Stomach smooth muscle (tissue), 2 donors: ENCODE data around the gene PDE1C.
"Not testable (repeated sequence)": the region's sequence is repeated elsewhere in the genome, so short reads cannot be mapped to it uniquely, and the experiment has no call there.

Experiments
- H3K27ac ChIP-seq: one replicate; pipeline ENCODE4 v1.7.0; 2013; ENCODE audit warnings: mild to moderate bottlenecking, low read length, inconsistent platforms
- H3K27me3 ChIP-seq, 2 donors: one replicate each; pipeline ENCODE4 v1.7.0; 2013; ENCODE audit warnings: low read length in 2 of 2; ENCODE audit not compliant: insufficient read depth in 2 of 2, control insufficient read depth in 1 of 2
- H3K36me3 ChIP-seq, 2 donors: one replicate each; pipeline ENCODE4 v1.7.0; 2013; ENCODE audit warnings: low read length in 2 of 2; ENCODE audit not compliant: control insufficient read depth in 2 of 2, insufficient read depth in 2 of 2
- H3K4me1 ChIP-seq: one replicate; pipeline ENCODE4 v1.7.0; 2013; ENCODE audit warnings: low read length; ENCODE audit not compliant: control insufficient read depth, insufficient read depth
- H3K4me3 ChIP-seq, 2 donors: one replicate each; pipeline ENCODE4 v1.7.0; 2013; ENCODE audit warnings: low read length in 2 of 2
- H3K9ac ChIP-seq, 2 donors: one replicate each; pipeline ENCODE4 v1.7.0; 2013; ENCODE audit warnings: low read length in 2 of 2, mild to moderate bottlenecking in 1 of 2
- H3K9me3 ChIP-seq, 2 donors: one replicate each; pipeline ENCODE4 v1.7.0; 2013; ENCODE audit warnings: low read length in 2 of 2; ENCODE audit not compliant: control insufficient read depth in 2 of 2
- donor health status: healthy.
- donor health status: Pancreatic carcinoma.

Gene PDE1C

DNA sequence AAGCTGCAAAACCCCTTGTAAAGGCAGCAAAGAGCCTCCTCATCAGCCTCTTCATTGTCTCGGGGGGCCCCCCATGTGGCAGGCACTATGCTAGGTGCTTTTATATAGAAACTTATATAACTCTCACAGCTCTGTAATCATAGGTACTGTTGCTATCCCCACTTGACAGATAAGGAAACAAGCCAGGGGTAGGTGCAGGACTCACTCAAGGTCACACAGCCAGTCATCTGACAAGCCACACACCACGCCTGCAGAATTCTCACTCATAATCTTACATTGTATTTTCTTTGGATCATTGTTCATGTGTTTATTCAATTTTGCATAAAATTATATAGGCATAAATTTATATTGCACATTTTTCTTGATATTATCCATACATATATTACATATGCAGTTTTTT, 217.7 kb downstream of the PDE1C start:
- Histone ChIP-seq H3K9ac (no peak overlapping the region), H3K36me3 (peaks cover 3 to 4% of the 10 kb centered on the region in 2 donors), H3K4me1 (no peaks in the 10 kb centered on the region), H3K4me3 (no peak overlapping the region), H3K9me3 (no peaks in the 10 kb centered on the region), H3K27me3 (no peaks in the 10 kb centered on the region), H3K27ac (no peak overlapping the region)

DNA sequence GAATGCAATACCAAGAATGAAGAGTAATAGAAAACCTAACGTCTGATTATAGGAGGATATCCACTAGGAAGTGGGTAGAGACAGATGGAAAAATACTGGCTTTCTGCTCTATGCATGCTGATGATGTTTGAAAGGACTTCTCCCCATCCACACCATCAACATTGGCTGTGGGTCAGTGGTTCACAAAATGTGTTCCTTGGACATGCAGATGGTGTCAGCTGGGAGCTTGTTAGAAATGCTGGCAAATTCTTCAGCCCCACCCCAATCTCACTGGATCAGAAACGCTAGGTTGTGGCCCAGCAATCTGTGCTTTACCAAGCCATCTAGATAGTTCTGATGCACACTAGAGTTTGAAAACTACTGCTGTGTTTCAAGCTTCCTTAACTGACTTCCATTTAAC, 219.1 kb downstream of the PDE1C start:
- Histone ChIP-seq H3K9me3 (no peaks in the 10 kb centered on the region), H3K36me3 (peaks cover 3 to 4% of the 10 kb centered on the region in 2 donors), H3K27me3 (no peaks in the 10 kb centered on the region), H3K9ac (no peak overlapping the region), H3K27ac (no peak overlapping the region), H3K4me3 (no peak overlapping the region), H3K4me1 (no peaks in the 10 kb centered on the region)

DNA sequence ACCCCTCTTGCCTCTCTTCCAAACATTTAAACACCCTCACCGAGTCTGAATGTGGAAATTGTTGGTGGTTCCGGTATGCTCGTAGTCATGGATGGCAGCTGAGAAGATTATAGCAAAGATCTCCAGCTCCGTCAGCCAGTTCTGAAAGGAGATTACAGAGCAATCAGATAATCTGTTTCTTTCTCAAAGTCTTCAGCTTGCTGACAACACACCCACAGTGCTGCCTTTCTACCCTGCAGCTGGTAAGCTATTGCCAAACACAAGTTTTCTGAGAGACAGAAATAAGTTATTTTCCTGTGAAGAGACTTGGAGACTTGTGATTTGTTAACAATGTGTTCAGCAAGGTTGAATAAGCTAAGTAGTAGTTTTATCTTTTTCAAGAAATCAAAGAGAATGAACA, 219.6 kb downstream of the PDE1C start:
- Histone ChIP-seq H3K4me3 (no peak overlapping the region), H3K9me3 (no peaks in the 10 kb centered on the region), H3K27me3 (no peaks in the 10 kb centered on the region), H3K4me1 (no peaks in the 10 kb centered on the region), H3K27ac (no peak overlapping the region), H3K9ac (no peak overlapping the region), H3K36me3 (peaks cover 3 to 4% of the 10 kb centered on the region in 2 donors)

DNA sequence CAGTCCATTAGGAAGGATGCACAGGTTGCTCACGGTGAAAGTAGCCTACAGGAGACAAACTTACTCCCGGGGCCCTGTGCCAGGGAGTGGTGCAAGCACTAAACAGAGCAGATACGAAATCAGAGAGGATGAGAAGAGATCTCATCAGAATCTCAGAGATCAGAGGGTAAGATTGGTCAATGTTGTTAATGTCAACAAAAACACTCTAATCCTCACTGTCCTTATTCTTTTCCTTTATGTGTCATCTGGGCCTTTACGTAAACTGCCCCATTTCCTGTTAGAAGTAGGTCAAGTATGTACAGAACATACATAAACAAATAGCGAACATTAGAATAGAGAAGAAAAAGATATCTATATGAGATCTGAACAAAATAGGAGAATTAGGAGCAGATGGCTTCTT, 220.1 kb downstream of the PDE1C start:
- Histone ChIP-seq H3K27me3 (no peaks in the 10 kb centered on the region), H3K9me3 (no peaks in the 10 kb centered on the region), H3K4me1 (no peaks in the 10 kb centered on the region), H3K36me3 (peaks cover 3 to 4% of the 10 kb centered on the region in 2 donors), H3K9ac (no peak overlapping the region), H3K27ac (no peak overlapping the region), H3K4me3 (no peak overlapping the region)

DNA sequence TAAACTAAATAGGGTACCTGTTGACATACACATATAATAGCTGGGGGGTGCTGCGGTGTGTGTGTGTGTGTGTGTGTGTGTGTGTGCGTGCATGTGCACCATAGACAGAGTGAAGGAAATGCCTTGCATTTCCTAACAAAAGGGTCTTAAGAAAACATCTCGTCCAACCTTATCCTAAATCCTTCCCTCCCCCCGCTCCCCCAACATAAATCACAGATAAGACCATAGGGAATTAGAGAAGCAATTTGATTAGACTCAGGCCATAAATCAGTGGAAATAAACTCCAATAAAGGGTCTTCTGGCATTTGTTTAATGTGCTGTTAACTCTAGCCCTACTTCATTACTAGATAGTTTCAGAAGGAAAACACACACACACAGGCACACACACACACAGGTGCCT, 234.7 kb downstream of the PDE1C start:
- no peaks in the 10 kb centered on the region for H3K27me3 ChIP-seq
- H3K9ac ChIP-seq = no peak overlapping the region
- no peaks in the 10 kb centered on the region for H3K36me3 ChIP-seq
- no peak overlapping the region for H3K27ac ChIP-seq
- H3K4me1 ChIP-seq = no peaks in the 10 kb centered on the region
- H3K9me3 ChIP-seq = no peaks in the 10 kb centered on the region
- no peak overlapping the region for H3K4me3 ChIP-seq

DNA sequence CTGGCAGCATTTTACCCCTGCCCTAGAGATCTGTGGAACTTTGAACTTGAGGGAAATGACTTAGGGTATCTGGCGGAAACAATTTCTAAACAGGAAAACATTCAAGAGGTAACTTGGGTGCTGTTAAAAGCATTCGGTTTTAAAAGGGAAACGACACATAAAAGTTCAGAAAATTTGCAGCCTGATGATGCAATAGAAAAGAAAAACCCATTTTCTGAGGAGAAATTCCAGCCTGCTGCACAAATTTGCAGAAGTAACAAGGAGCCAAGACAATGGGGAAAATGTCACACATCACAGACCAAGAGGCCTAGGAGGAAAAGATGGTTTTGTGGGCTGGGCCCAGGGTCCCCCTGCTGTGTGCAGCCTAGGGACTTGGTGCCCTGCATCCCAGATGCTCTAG, 236.6 kb downstream of the PDE1C start:
- not testable (repeated sequence) for H3K9me3 ChIP-seq, H3K4me1 ChIP-seq, H3K27me3 ChIP-seq, H3K36me3 ChIP-seq, H3K9ac ChIP-seq, H3K4me3 ChIP-seq, H3K27ac ChIP-seq

DNA sequence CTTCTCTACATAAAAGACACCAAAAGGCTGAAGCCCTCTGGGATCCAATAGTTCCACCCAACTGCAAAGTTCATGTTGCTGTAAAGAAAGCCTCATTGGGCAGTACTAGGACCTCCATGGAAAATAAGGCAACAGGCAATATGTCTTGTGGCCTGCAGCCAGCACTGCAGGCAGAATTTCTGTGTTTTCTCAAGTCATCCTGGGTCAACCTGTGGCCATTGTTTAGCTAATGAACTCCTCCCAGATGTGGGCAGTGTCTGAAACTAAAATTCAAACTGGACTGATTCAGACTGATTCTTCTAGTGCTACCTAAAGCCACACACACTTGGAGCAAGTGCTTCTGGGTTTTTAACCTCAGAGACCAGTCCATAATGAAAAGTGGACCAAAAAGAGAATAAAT, 241.7 kb downstream of the PDE1C start:
- Histone ChIP-seq H3K27me3 (no peaks in the 10 kb centered on the region), H3K36me3 (peaks cover 3 to 4% of the 10 kb centered on the region in 2 donors), H3K9me3 (no peaks in the 10 kb centered on the region)

DNA sequence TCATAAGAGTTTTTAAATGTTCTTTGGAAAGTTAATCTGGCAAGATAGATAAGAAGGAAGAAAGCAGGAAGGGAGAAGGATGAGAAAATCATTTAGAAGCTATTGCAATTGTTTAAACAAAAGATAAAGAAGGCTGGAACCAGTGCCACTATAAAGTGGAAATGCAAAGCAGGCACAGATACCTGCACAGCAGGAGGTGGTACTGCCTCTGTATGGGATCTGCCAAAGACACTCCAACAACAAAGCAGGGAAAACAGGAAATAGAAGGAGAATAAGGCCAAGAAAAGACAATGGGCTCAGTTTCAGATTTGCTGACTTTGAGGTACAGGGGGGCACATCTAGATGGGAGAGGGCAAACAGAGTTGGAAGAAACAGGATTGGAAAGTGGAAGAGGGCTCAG, 244.6 kb downstream of the PDE1C start:
- H3K9me3 ChIP-seq = no peaks in the 10 kb centered on the region
- no peak overlapping the region for H3K4me3 ChIP-seq
- H3K36me3 ChIP-seq = peaks cover 9 to 11% of the 10 kb centered on the region in 2 donors
- H3K4me1 ChIP-seq = no peaks in the 10 kb centered on the region
- no peaks in the 10 kb centered on the region for H3K27me3 ChIP-seq
- H3K27ac ChIP-seq = no peak overlapping the region
- H3K9ac ChIP-seq = no peak overlapping the region

More for the DNA sequence above, 241.7 kb downstream of the PDE1C start:
- Histone ChIP-seq H3K9ac (no peak overlapping the region), H3K4me1 (no peaks in the 10 kb centered on the region), H3K4me3 (no peak overlapping the region), H3K27ac (no peak overlapping the region)

DNA sequence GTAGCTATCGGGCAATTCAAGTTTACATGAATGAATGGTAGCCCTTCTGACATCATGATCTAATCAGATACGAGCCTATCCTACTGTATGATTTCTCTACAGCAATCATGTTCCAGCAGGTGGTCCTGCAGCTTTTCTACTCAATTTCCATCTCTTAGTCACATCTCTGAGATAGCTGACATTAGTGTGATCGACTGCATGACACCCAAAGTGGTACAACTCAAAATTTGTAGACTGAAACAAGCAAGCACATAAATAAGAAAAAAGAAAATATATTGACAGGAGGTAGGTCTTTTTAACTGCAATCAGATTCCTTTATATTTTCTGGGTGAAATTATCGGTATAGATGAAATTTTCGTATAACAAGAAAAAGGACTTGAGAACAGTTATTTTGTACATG, 251.2 kb downstream of the PDE1C start:
- Histone ChIP-seq H3K4me1 (no peaks in the 10 kb centered on the region), H3K4me3 (no peak overlapping the region), H3K9me3 (no peaks in the 10 kb centered on the region), H3K27ac (no peak overlapping the region), H3K9ac (no peak overlapping the region), H3K27me3 (no peaks in the 10 kb centered on the region), H3K36me3 (peaks cover 9 to 15% of the 10 kb centered on the region in 2 donors)

DNA sequence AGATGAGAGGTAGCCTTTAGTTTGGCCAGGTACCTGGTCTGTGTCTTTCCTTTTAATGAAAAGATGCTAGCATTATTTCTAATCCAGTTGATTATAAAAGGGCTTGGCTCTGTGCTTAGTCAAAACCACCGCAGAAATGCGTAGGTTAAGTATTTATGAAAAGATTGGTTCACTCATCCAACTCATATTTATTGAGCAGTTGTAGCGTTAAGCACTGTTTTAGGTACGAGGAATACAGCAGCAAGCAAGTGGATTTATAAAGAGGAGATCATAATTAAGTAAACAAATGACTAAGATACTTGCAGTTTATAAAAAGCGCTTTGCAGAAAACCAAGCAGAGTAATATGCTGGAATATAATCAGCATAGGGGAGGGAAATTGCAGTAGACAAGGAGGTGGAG, 253.4 kb downstream of the PDE1C start:
- Histone ChIP-seq H3K27ac (no peak overlapping the region), H3K27me3 (no peaks in the 10 kb centered on the region), H3K9ac (no peak overlapping the region), H3K4me3 (no peak overlapping the region), H3K36me3 (peaks cover 4 to 8% of the 10 kb centered on the region in 2 donors), H3K4me1 (no peaks in the 10 kb centered on the region), H3K9me3 (no peaks in the 10 kb centered on the region)

DNA sequence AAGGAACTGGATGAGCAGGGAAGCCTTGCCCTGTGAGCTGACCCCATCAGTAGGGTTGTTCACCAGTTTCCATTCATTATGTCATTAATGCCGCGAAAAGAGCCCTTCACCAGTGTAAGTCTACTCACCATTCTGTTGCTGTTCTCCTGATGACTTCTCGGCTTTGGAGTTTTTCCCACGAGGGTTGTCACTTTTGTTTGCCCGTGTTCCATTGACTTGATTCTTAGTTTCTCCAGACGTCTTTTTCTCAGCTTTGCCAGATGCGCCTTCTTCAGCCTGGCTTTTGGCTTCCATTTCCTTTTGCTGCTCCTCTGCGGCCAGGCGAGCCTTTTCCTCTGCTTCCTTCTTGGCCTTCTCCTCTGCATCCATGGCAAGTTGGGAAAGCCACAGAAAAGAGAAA, 254.4 kb downstream of the PDE1C start:
- Histone ChIP-seq H3K9ac (no peak overlapping the region), H3K4me1 (no peaks in the 10 kb centered on the region), H3K9me3 (no peaks in the 10 kb centered on the region), H3K27ac (no peak overlapping the region), H3K27me3 (no peaks in the 10 kb centered on the region), H3K36me3 (peaks cover 3 to 8% of the 10 kb centered on the region in 2 donors), H3K4me3 (no peak overlapping the region)
